GM18867 (cell line): ENCODE results near the gene BCAR3.
"Not testable (repeated sequence)": the region's sequence is repeated elsewhere in the genome, so short reads cannot be mapped to it uniquely, and the experiment has no call there.

Experiments
- ATAC-seq: cut with Tn5 transposase; IDR thresholded peaks from one replicate; pipeline ENCODE4 v1.9.1; 2021; ENCODE audit warnings: mild to moderate bottlenecking, moderate library complexity; ENCODE audit not compliant: unreplicated experiment

BCAR3 gene

DNA sequence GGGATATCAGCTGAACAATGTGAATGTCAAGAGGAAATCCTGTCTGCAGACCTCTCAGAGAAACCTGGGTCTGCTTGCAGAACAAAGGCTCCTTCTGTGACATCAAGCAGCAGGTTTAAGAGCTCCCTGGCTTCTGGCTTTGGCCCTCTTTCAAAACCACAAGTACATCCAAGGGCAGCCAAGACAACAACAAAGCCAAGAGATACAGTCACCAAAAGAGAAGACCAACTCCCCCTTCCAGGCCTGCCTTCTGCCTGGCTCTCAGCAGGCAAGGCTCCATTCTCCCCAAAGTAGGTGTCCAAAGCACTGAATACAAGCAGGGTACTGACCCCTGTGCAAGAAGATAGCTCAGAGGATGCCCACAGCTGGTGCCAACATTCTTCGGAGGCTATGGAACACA is 11.5 kb downstream of the BCAR3 start:
- ATAC-seq, result no peak

DNA sequence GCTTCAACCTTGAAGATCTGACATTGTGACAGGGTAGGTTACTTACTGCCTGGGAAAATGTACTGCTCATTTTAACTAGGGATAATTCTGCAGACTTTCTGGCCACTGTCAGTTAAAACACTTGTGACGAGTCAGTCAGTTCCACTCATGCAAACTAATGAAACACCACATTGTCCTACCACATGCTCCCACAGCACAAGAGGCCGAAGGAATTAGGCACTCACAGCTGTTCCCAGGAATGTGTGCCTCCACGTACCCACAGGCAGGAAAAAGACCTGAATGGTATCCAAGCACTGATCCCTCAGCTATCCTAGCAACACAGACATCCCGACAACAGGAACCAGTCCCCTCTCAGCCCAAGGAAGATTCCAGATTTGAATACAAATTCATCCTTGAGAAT is 12.3 kb downstream of the BCAR3 start:
- ATAC-seq, result no peak

DNA sequence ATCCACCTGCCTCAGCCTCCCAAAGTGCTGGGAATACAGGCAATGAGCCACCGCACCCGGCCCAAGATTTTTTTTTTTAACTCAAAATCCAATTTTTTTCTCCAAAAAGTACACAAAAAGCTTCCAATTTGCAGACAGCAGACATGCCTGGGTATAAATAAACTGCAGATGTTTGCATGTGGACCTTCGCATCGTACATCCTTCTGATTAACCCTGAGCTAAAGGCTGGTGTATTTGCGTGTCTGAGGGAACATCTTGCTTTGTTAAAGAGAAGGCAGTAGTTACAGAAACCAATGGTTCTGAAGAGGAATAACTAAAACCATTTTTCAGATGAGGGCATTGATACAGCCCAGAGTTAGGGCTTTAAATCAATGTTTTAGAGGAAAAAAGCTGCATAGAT is 12.7 kb downstream of the BCAR3 start:
- ATAC-seq, result no peak

DNA sequence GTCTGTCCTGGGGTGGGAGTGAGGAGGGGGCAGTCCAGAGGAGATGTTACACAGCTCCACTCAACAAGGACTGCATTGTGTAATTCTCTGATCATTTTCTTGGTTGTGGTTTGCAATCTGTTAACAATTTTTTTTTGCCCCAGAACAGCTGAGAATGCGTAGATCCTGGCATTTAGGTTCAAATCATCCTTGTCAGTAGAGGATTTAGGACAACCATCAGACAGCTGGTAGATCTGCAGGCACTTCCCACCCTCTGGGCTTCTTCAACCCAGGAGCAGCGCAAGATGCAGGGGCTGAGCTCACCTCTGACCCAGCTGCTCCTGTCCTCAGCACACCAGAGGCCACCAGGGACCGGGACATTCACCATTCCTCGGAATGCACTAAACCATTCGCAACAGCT is 13.5 kb downstream of the BCAR3 start:
- no peak for ATAC-seq

DNA sequence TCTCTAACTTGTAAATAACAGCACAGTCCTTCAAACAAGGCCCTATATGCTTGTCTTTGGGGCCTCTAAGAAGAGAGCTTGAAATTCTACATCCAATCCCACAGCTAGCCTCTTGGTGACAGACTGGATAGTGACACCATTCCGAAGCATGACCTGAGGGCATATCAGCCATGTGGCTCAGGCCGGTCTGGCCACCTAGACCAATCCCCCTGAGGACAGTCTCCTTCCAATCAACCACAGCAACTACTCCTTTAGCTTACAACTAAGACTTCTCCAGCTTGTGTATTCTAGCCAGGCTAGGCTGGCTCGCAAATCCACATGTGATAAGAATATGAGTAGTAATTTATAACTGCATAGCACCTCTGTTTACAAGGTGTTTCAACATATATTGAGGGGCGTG is 14.0 kb downstream of the BCAR3 start:
- ATAC-seq, result no peak

DNA sequence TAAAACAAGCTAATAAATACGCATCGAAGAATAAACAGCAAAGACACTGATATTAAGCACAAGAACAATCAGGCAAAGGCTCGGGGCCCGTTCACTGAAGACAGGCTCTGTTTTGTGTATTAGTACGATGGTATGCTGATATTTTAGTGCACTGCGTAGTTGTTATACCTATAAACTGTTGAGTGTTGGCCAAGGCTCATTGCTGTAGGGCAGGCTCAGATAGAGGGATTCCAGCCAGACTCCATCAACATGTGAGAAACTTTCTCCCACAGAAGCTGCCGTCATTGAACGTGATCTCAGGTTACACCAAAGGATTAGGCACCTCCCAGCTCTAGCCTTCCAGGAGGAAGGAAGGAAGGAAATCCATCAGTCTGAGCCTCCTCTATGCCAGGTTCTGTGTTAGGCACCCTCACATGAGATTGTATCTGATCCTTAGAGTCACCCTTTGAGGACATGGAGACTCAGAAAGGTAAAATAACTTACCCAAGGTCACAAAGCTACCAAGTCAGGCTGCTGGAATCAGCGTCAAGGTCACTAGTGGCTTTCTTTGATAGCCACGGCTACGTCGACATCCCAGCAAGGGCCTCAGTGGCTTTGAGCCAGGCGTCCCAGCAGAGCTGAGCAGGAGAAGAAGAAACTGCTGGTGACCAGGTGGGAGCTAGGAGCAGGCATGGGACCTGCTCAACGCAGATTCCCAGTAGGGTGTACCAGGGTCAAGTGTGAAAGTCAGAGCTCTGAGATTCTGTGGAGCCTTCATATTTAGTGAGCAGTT is 14.8 kb downstream of the BCAR3 start:
- no peak for ATAC-seq

DNA sequence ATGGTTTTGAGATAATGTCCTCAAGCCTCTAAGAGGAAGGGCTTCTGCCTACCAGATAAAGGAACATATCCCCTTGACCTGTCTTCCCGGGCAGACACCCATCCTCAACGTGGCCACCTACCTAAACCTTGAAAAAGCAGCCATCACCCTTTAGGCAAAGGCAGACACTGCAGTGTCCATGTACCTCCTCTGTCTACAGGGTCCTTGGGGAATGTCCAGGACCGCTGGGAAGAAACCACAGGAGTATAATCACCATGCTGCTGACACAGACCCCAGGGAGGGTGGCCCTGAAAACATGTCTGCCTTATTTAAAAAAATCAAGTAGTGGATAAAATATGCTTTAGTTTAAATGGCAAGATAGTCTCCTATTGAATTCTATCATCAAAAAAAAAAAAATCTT is 16.6 kb downstream of the BCAR3 start:
- ATAC-seq, result no peak

DNA sequence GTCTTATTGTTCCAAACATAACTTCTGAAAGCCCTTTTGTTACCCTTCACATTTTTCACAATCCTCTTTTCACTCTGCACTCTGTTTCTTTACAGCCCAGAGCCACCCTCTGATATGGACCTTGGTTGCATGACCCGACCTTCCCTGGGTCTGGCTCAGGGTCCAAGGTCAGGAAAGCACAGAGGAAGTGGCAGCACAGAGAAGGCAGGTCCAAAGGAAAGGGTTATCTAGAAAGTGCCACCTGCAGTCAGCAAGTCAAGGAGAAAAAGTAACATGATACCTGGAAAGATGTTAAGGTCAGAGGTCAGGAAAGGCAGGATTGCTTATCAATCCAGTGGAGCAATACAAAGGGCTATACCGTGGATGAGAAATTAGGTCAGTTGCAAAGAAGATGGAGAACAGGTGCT is 18.4 kb downstream of the BCAR3 start:
- no peak for ATAC-seq

DNA sequence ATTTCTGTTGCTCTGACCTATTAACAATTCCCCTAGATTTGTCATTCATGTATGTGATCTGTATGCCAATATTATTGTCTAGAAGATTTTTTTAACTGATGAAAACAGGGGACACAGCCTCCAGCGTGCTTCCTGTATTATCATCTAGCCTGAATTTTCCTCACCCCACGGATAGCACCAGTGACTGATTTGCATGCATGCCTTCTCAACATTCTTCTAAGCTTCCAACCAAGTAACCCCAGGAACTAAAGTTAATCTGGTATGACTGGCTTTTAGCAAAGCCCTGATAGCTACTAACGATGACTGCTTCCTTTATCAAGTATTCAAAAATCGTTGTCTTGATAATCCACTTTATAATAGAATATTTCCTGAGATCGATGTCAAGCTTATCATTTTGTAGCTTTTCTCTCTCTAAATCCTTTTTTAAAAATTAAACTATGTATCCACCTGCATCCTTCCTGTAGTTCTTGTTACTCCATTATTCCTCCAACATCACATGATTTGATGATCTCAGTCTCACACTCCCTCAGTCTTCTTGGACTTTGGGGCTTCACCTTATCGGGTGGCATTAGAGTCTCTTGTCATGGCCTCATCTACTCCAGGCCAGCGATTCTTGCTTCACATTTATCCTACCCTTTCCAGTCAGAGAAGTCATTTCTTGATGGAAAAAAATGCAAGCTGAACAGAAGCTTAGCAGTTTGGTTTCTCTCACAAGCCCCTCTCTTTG is 19.0 kb downstream of the BCAR3 start:
- no peak for ATAC-seq

DNA sequence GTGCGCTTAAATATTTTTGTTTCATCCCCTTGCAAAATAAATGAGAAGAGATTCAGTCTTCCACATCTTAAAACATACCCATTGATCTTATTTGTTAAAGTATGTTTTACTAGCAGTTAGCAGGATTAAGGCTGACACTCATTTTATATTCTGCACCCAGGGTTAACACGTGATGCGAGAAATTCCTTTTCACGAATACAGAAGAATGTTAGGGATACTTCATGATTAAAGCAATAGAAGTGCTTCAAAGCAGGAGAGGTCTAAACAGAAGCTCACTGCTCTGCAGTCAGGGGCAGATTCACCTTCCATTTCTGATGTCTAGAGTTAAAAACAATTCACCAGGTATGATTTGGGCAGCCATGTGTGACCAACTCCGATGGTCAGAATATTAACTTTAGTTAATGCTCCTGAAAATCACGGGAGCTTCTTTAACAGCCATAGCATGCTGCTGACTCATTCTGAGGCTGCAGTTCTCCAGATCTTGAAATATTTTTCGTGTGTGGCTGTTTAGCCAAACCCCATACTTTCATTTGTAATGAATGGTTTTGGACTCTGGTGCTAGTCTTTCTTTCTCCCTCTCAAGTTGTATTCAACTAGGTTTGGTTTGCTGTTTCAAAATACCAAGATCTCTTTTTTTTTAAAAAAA is 19.7 kb downstream of the BCAR3 start:
- no peak for ATAC-seq

DNA sequence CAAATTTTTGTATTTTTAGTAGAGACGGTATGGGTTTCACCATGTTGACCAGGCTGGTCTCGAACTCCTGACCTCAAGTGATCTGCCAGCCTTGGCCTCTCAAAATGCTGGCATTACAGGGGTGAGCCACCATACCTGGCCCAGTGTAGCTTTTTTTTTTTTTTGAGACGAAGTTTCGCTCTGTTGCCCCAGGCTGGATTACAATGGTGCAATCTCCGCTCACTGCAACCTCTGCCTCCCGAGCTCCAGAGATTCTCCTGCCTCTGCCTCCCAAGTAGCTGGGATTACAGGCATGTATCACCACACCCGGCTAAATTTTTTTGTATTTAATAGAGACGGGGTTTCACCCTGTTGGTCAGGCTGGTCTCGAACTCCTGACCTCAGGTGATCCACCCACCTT is 20.3 kb downstream of the BCAR3 start:
- ATAC-seq, result not testable (repeated sequence)

DNA sequence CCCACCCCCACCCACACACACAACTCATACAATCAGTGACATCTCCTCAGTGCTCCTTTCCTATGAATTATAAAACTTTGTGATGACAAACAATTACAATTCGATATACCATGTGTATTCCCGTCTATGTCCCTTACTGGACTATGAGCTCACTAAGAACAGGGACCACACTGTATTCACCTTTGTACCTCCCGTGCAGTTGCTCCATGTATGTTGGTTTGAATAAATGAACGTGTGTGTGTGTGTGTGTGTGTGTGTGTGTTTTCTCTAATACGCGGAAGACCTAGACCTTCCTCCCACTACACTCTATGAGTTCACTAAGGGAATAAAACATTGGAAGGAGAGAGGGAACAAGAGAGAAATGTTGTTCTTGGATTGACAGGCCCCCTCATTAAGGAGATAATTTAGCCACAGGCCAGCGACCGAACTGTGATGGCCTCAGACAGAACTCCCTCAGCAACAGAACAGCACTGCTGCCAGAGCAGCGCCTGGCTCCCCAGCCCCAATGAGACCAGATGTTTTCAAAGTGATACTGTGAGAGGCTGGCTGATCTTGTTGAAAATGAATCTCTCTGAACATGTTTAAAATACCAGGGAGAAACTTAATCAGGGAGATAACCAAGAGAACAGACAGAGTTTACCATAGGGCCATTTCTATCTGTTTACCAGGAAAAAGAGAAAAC is 21.7 kb downstream of the BCAR3 start:
- no peak for ATAC-seq

DNA sequence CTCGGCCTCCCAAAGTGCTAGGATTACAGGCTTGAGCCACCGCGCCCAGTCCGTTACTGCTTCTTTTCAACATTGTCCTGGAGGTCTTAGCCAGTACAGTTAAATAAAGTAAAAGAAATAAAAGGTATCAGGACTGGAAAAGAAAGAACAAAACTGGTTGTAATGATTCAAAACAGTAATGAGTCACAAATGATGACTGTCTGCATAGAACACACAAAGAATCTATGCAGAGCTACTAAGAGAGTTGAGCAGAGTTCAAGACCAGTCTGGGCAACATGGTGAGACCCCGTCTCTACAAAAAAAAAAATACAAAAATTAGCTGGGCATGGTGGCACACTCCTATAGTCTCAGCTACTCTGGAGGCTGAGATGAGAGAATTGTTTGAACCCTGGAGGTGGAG is 23.4 kb downstream of the BCAR3 start:
- no peak for ATAC-seq

DNA sequence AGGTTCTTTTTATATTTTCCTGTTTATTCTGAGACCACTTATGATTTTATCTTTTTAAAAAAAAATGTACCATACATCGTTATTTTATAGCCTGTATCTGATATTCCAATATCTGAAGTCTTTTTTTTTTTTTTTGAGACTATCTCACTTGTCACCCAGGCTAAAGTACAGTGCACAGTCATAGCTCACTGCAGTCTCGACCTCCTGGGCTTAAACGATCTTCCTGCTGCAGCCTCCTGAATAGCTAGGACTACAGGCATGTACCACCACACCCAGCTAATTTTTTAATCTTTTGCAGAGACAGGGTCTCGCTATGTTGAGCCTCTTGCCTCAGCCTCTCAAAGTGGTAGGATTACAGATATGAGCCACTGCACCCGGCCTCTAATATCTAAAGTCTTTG is 25.1 kb downstream of the BCAR3 start:
- ATAC-seq, result no peak

DNA sequence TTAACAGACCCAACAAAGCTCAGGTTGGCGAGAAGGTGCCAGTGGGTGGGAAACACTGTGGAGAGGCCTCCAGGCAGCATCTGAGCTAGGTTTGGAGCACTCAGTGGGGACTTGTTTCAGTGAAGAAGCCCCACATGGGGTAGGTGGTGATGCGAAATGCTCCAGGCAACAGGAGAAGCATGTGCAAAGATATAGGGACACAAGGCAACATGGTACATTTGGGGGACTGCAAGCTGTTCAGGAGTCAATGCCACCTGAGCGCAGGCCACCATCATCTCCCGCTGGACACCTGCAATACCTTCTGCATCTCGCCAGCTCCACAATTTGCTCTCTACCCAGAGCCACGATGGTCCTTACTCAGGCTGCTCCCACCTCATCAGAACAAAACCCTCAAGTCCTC is 28.0 kb downstream of the BCAR3 start:
- no peak for ATAC-seq

DNA sequence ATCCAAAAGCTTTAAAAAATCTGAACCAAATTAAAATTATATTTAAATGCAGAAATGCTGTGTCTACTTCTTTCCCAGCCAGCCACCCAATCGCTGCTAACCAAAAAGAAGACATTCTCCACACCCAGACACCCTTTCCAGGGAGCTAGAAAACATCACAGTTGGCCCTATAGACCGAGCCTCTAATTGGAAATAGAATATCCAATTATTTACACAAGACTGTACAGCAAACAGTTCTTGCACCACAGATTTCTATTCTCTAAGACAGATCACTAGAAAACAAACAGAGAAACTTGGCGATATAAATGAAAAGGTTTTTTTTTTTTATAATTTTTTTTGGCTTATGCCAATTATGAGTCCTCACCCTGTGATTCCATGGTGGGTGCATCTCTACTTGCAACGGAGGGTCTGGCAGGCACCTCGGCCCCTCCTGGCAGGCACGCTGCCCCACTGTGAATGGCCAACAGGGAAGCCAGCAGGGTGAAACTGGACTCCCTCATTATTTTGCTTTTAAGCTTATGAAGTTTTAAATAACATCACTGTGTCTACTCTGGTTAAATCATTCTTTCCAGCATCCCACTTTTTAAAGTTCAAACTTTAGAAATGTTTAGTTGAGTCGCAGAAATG is 29.2 kb downstream of the BCAR3 start:
- ATAC-seq, result no peak

DNA sequence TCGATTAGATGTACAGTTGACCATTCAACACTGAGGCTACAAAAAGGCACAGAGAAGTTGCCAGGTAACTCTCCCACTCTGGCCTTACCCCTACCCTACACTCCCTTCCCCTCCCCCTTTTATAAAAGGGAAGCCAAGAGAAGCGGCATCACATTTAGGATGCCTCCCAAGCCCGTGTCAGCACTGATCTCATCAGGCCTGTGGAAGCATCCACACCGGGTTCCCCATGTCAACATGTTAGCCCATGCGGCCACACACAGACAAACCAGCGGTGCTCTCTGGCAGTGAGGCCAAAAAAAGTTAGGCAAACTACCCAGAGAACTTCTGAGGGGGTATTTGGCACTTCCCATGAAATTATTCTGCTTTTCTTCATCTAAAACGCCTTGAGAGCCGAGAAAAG is 29.9 kb downstream of the BCAR3 start:
- no peak for ATAC-seq

DNA sequence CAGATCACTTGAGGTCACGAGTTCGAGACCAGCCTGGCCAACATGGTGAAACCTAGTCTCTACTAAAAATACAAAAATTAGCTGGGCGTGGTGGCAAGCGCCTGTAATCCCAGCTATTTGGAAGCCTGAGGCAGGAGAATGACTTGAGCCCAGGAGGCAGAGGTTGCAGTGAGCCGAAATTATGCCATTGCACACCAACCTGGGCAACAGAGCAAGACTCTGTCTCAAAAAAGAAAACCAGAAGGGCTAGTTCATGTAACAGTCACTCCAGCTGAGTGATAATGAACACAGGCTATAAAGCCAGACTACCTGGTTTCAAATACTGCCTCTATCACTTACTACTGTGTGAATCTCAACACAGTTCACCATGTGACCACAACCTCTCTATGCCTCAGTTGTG is 31.5 kb downstream of the BCAR3 start:
- not testable (repeated sequence) for ATAC-seq

DNA sequence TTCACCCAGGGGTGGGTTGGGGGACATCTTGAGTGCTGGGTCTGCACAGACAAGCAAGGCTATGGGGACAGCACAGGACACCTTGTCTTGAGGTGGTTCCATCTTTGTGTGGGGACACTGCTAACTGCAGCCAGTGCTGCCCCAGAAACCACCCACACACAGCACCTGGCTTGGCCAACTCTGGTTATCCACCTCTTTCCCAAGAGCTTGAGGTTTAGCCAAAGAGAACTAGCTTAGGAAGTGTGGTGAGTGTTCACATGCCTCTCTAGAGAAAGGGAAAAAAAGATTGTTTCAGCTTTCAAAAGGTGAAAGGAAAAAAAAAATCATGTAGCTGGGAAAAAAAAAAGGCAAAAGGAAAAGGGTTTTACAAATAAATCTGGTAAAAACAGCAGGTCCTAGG is 32.4 kb downstream of the BCAR3 start:
- no peak for ATAC-seq

DNA sequence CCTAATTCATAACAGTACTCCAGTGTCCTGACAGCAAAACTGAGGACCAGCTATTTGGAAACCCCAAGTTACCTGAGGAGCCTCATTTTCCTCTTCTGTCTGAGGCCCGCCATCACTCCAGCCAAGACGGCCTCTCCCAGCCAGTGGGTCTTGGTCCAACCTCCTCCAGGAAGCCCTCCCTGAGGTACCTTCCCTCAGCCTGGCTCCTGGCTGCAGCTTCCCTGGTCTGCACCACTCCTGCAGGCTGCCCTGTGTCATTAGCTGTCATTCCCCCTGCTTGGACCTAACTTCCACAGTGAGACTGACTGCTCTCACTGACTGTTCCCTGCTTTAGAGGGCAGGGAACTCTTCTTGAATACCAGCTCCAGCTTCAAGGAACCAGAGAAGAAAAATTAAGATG is 33.0 kb downstream of the BCAR3 start:
- ATAC-seq, result no peak

DNA sequence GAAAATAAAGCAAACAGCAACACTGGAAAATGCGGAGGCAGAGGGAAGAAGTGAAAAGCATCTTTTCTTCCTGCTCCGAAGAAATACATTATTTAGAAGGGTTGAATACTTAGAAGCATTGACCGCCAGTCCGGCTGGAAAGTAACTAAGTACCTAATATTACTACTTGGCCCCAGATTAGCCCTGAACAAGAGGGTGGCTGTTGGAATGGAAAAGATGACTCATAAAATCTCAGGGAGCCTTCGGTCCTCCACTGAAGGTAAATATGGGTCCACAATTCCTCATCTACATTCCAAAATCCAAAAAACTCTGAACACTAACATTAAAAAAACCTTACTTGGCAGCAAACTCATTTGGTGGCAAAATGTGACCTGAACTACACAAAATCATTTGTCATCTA is 40.1 kb downstream of the BCAR3 start:
- no peak for ATAC-seq
